CD4-positive, alpha-beta T cell treated with Interleukin-4 for 4 hours (primary cell): Measurements from ENCODE around the gene CUL4A.
"Not testable (repeated sequence)": the region's sequence is repeated elsewhere in the genome, so short reads cannot be mapped to it uniquely, and the experiment has no call there.

Experiments used
- DNase-seq: peaks from one replicate; pipeline ENCODE4 v3.0.0-alpha.2; 2020

The CUL4A gene

DNA sequence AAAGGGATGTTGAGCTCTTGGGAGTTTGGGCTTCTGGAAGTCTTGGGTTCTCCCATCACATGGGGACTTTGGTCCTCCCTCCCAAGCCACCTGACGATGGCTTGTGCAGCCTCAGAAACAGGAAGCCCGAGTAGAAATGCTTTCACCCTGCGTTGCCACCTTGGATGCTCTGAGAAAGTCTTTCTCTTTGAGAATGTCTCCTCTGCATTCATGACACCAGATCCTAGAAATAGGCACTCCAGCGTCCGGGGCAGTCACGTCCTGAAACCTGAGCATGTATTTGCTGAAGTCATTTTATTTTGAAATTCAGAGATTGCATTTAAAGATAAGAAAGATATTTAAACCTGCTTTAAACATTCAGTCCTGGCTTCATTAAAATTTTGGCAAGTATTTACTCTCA lies 34.4 kb downstream of the CUL4A start:
- DNase-seq: no peak

DNA sequence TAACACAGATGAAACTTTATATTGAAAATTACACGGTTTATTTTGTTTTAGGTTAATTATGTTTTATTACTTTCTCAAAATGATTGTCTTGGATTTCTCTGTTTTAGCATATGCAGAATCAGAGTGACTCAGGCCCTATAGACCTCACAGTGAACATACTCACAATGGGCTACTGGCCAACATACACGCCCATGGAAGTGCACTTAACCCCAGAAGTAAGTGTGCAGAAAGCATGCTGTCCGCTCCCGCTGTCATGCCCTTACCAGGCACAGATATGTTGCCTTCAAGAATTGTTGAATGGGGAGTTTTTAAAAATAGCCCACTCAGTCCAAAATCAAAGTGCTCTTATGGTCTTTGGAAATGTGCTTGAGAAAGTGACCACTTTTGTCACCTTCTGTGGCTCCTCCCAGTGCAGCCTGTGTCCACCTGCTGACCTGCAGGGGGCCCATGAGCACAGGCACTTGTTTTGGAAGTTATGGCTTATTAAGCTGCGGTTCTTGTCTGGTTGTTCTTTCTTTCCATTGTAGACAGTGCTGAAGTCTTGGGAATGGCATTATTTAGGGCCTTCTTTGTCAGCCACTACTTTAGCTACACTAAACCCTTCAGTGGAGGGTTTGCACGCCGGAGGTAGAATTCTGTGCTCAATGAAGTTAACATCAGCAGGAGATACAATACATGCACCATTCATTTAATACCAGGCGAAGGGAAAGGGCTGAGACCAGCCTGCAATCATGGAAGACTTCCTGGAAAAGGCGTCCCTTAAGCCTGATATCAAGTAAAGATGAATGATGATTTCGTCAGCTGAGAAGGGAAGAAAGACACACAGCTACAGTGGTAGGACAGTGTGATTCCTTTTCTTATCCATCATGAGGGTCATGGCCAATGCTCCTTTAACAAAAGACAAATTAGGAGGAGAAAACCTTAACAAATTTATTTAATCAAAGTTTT lies 36.7 kb downstream of the CUL4A start:
- DNase-seq: no peak

DNA sequence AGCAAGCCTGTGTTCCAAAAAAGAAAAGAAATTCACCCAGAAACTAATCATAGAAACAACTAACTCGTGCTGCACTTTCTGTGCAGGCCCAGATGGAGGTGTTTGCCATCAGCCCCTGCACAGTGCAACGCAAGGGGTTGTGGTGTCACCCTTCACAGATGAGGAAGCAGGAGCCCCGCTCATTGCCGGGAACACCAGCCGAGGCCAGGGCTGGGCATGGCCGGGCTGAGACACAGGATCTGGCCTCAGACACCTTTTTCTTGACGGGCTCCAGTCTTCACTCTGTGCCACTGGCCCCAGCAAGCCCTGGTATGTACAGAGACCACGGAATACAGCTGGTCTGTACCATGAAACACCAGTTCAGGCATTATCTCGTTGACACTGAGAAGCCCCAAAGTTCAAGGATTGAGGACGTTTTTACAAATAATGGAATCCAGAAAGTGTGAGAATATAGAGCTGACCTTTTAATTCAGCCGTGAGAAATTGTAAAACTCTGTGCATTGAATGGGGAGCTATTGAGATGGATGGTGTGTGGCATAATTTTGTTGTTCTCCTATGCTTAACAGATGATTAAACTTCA lies 43.2 kb downstream of the CUL4A start:
- no peak for DNase-seq

- DNase-seq: not testable (repeated sequence)
Measured at GRCh38 chr13:113257908-113258307, 48.5 kb downstream of the CUL4A start.

DNA sequence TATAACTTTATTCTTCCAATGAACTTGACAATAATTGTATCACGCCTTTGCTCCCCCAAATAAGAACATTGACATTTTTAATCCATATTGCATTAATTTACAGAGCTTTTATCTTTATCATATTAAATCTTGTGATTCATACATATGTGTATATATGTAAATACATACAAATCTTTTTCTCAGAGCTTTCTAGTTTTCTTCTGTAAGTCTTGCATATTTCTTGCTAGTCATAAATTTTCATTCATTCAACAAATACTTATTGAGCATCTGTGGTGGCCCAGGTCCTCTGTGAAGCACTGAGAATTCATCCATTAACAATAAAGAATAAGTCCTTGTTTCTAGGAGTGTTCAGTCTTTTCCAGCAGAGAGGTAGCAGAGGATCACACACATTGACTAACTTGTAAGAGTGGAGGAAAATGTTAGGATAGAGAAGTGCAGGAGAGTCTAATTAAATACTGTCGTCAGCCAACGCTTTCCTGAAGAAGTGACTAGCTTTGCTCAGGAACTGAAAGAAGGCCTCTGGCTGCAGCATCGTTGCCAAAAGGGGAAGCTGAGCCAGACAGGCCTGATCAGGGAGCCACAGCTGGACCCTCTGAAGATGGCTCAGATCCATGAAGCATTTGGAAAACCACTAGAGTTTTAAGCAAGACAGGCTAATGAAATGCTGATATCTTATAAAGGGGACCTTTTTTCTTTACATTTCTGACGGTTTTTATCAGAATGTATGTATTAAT lies 49.1 kb downstream of the CUL4A start:
- no peak for DNase-seq

GRCh38 chr13:113260996-113261395 lies 51.6 kb downstream of the CUL4A start:
- DNase-seq: no peak

DNA sequence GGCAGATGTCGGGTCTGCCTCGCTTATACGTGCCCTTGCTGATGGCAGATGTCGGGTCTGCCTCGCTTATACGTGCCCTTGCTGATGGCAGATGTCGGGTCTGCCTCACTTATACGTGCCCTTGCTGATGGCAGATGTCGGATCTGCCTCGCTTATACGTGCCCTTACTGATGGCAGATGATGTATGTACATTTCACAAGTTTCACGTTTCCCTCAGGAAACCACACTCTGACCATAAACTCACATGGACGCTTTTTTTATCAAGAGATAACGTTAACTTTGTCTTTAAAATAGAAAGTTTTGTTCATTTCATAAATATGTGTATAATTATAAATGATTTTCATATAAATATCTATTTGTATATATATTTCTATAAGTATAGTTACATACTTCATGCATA lies 53.6 kb downstream of the CUL4A start:
- DNase-seq: not testable (repeated sequence)

DNA sequence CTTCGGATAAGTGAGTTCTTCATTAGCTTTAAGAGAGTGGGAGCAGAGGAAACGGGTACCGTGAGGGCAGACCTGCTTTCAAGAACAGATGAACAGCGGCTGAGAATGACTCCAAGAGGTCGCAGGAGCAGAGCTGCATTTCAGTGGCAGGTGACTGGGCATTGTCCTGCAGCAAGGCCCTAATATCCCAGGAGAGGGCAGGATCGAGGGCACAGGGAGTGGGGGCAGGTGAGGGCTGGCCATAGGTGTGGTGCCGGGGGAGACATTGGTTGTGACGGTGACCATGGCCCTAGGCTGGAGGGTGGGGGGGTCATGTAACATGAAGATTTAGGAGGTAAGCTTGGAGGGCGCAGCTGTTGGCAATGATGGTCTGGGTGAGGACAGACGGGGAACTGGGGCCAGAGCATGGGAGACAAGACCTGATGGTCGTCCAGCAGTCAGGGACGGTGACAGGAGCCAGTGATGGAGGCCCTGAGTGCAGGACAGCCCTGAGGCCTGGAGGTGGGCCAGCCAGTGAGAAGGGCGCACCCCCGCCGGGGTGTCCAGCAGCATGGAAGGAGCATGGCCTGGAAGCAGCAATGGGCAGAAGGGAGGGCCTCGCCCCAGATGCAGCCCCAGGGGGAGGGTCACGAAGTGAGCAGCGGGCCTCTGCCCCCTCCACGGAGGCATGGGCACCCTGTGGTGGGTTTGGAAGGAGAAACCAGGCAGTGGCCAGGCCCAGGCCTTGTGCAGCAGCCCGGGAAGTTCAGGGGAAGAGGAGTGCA lies 58.4 kb downstream of the CUL4A start:
- DNase-seq: no peak

DNA sequence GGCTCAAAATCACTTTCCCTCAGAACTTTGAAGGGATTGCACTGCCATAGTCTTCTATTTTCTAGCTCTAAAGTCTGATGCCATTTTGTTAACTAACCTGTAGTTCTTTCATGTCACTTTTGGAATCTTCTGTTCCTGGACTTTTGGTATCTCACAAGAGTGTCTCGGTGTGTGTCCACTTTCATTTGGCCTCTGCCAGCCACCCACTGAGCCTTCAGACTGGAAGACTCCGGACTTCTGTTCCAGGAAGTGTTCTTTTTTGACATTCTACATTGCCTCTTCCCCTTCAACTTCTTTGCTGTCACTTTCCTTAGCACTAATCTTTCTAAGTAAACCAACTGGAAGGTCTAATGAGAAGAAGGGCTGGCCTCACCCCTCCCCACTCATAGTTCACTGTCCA lies 62.6 kb downstream of the CUL4A start:
- no peak for DNase-seq

DNA sequence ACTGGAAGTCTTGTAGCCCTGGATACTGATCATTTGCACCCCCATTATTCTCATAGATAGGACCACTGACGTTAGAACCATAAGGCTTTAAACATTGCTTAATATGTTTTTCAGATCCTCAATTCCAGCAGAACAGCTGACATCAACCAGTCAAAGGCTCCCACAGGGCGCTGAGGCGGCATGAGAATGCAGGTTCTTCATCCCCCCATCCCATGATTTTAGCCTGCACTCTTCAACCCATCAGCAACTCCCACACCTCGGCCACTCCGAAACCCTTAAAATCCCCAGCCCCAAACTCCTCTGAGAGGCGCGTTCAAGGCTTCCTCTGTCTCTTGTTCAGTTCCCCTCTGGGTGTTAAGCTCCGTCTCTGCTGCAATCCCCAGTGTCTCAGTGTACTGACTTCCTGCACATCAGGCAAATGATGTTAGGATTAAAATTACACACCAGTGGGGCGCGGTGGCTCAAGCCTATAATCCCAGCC lies 63.3 kb downstream of the CUL4A start:
- DNase-seq: no peak

DNA sequence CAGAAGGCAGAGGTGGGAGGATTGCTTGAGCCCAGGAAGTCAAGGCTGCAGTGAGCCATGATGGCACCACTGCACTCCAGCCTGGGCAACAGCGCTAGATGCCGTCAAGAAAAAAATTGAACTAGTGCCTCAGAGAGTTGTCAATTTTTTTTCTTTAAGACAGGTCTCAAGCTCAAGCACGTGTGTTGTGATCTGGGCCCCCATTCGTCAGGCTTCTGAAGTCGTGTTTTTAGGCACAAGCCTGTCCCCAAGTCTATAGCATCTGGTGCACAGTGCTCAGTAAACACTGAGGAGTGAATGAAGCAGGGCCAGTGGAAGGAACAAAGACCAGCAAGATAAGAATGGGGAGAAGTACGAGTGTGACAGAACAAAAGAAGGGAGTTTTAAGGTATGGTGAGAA lies 63.9 kb downstream of the CUL4A start:
- DNase-seq: no peak

DNA sequence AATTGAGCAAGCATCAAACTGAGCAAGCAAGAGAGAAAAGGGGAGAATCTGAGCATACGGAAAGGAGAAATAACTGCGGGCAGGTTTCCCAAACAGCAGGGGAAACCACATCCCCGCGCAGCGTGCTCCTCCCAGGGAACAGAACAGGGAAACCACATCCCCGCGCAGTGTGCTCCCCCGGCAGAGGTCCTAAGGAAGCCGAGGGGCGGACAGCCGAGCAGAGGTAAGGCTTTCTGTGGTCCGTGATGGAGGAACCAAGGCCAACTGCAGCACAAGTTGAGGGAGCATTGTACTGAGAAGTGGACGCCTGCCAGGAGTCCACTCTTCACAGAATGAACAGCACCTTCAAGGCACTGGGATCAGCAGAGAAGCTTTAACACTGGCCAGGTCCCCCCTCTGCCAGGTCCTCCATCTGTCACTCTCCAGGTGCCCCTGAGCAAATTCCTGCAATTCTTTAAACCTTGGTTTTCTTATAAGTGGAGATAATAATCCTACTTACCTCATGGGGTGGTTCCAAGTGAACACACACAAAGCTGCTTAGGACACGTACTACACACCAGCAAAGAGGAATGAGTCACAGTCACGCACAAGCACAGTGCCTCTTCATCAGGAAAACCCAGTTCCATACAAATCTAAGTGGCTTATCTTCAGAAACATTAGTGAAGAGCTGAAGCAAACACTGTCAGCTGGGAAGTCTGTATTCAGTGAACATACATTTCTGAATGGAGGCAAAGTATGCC lies 64.6 kb downstream of the CUL4A start:
- DNase-seq: no peak

DNA sequence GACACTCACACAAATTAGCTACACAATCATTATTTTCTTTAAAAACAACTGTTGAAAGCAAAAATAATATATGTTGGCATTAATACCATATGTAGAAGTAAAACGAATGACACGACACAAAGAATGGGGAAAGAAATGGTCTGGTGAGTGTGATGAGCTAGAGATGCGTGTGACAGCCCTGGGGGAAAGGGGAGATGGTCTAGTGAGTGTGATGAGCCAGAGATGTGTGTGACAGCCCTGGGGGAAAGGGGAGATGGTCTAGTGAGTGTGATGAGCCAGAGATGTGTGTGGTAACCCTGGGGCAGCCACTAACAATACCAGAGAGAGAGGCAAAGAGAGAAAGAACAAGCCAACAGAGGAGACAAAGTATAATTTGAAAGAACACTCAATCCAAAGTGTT lies 65.3 kb downstream of the CUL4A start:
- DNase-seq: no peak

GRCh38 chr13:113275387-113275786 lies 66.0 kb downstream of the CUL4A start:
- DNase-seq: no peak

DNA sequence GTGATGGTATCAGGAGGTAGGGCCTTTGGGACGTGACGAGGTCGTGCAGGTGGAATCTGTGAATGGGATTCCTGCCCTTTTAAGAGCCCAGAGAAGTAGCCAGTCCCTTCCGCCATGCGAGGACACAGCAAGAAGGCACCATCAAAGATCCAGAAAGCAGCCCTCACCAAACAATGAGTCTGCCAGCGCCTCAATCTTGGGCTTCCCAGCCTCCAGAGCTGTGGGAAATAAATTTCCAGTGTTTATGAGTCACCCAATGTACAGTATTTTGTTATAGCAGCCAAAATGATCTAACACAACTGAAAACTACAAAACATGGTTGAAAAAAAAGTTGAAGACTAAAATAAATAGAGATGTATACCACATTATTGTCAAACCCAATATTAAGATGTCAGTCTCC lies 70.7 kb downstream of the CUL4A start:
- DNase-seq: no peak

DNA sequence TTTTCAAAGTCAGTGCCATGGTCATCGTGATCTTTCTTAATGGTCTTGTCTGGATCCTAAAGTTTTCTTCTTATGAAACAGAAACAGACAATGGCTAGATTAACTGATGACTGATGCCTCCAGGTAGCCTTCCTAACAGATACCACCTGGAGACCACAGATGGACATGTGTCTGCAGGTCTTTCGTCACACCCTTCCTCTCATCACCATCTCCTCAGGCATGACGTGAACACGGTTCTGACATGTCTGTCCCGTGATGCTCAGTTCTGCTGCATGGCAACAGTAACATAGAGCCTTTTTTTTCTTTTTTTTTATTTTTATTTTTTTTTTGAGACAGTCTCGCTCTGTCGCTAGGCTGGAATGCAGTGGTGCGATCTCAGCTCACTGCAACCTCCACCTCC lies 74.5 kb downstream of the CUL4A start:
- DNase-seq: no peak

- DNase-seq: no peak
Measured at GRCh38 chr13:113288880-113289279, 79.5 kb downstream of the CUL4A start.

GRCh38 chr13:113291129-113291528 lies 81.7 kb downstream of the CUL4A start:
- no peak for DNase-seq

- DNase-seq: no peak
Measured at GRCh38 chr13:113292021-113292862, 82.8 kb downstream of the CUL4A start.

GRCh38 chr13:113293686-113294085 lies 84.3 kb downstream of the CUL4A start:
- no peak for DNase-seq

GRCh38 chr13:113295776-113296175 lies 86.4 kb downstream of the CUL4A start:
- DNase-seq: no peak
